GM12865 (cell line): ENCODE measurements around the gene HARS1.
"Not testable (repeated sequence)": the region's sequence is repeated elsewhere in the genome, so short reads cannot be mapped to it uniquely, and the experiment has no call there.

Experiments used
- DNase-seq: peaks from one replicate; pipeline ENCODE4 v3.0.0; 2010; ENCODE audit warnings: low read depth
- H3K4me3 ChIP-seq: 2 replicates; pipeline ENCODE4 v1.5.1; 2011; ENCODE audit warnings: mild to moderate bottlenecking, low read depth, low read length, control low read depth
- TF ChIP-seq, protein P1 (sequence below): IDR thresholded peaks from 2 replicates; pipeline ENCODE4 v1.5.1; 2011; ENCODE audit warnings: low read length, control low read depth, low read depth, inconsistent platforms; ENCODE audit not compliant: insufficient read depth; ENCODE audit errors: missing control alignments

HARS1 gene

DNA sequence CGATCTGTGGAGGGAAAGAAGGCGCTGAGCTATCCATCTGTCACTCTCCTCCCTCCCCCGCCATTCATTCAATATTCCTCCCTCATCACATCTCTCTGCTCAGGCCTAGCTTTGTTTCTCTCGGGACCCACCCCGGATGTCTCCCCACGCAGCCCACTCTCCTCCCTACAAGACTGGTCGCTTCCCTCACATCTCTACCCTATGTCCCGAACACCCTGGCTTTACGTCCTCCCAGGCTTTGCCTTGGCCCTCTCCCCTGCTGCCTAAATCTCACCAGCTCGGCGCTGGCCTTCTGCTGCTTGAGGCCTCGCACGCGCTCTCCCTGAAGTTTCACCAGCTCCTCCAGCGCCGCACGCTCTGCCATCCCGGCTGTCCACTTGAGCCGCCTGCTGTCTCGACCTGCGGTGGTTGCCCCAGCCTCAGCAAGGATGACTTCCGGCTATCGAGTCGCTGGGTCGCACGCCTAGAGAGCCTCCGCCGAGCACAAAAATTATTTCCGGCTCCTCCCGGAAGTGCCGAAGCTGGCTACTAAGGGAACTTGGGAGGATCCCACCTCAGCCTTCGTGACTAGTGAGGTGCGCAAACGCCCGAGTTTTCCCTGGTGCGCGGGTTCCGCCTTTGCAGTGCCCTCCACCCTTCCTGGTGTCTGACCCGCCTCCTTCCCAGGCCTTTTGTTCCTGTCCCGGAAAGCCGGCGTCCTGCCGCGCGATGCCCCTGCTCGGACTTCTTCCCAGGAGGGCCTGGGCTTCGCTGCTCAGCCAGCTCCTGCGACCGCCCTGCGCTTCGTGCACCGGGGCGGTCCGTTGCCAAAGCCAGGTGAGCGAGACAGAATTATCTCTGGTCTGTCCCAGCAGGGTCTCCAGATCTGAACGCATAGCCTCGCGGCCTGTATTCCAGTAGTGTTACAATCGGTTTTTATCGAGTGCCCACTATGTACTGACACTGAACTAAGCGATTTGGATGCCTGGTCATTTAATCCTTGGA lies at the start of gene HARS1, which contains the start of gene HARS2:
Gene HARS1 (minus strand): TSS at position 430 of the 984 bp plus-strand sequence. CDS start 66 bp downstream, at position 364.
Gene HARS2 (plus strand): TSS at position 515 of the 984 bp plus-strand sequence. CDS start 194 bp downstream, at position 709.
- TF ChIP-seq, protein P1, sequence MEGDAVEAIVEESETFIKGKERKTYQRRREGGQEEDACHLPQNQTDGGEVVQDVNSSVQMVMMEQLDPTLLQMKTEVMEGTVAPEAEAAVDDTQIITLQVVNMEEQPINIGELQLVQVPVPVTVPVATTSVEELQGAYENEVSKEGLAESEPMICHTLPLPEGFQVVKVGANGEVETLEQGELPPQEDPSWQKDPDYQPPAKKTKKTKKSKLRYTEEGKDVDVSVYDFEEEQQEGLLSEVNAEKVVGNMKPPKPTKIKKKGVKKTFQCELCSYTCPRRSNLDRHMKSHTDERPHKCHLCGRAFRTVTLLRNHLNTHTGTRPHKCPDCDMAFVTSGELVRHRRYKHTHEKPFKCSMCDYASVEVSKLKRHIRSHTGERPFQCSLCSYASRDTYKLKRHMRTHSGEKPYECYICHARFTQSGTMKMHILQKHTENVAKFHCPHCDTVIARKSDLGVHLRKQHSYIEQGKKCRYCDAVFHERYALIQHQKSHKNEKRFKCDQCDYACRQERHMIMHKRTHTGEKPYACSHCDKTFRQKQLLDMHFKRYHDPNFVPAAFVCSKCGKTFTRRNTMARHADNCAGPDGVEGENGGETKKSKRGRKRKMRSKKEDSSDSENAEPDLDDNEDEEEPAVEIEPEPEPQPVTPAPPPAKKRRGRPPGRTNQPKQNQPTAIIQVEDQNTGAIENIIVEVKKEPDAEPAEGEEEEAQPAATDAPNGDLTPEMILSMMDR = no peak
- H3K4me3 ChIP-seq = peak within 1 kb of the TSS; percentile 69
- peak; percentile 95 for DNase-seq

DNA sequence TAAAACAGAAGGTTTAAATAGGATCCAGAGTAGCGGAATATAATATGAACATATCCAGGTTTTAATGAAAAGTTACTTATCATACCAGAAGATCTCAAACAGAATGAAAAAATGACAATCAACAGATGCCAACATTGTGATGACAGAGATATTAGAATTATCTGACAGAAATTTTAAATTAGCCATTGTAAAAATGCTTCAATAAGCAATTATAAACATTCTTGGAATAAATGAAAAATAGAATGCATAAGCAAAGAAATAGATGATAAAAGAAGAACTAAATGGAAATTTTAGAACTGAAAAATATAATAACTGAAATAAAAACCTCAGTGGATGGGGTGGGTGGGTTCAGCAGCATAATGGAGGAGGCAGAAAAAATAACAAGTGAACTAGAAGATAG lies 46.3 kb upstream of the HARS1 start:
- no peak for DNase-seq
- no peak overlapping the region for H3K4me3 ChIP-seq
- TF ChIP-seq, protein P1 = no peak

GRCh38 chr5:140734354-140734753 lies 43.2 kb upstream of the HARS1 start:
- no peak for DNase-seq
- TF ChIP-seq, protein P1 = peak; percentile 12
- H3K4me3 ChIP-seq = no peak overlapping the region

DNA sequence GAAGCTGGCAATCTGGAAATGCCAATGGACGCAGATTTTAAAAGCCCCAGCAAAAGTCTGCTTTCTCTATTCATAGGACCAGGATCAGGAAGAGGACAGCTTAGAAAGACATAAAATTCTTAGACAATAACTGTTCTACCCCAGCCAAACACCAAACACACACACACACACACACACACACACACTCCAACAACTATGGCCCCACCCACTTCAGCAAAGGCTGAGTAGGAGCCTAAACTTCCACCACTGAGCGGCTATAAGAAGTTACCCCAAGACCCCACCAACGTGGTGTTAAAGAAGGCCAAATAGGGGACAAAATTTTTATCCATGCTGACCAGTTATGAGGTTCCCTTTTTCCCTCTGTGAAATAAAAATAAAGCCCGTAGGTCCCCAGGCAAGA lies 41.9 kb upstream of the HARS1 start:
- TF ChIP-seq, protein P1 = no peak
- DNase-seq = no peak
- H3K4me3 ChIP-seq = no peak overlapping the region

DNA sequence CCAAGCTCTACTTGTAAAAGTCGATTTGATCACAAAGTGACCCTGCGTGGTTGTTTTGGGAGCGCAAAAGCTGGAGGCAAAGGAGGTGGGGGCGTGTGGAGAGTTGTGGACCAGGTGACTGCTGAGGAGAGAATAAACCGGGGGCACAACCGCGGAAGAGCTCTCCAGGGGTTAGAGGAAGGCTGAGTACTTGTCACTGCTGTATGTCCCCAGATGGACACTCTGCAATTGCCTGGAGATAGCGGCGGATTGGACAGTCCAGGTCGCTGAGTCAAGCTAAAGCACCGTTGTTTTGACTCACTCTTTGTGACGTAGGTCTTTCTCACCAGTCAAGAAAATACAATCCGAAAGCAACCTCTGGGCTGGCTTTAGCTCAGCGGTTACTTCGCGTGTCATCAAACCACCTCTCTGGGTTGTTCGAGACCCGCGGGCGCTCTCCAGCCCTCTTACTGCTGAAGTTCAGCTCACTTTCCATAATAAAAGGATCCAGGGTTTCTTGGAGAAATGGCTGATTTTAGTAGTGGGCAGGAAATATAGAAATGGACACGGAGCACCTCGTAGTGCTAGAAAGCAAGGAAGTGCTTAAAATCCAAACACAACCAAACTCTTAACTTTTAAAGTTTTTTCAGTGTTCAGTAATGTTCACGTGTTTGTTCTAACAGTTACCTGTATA lies 34.8 kb upstream of the HARS1 start:
- peak; percentile 94 for DNase-seq
- H3K4me3 ChIP-seq = peak overlapping the region; percentile 78
- TF ChIP-seq, protein P1 = no peak

DNA sequence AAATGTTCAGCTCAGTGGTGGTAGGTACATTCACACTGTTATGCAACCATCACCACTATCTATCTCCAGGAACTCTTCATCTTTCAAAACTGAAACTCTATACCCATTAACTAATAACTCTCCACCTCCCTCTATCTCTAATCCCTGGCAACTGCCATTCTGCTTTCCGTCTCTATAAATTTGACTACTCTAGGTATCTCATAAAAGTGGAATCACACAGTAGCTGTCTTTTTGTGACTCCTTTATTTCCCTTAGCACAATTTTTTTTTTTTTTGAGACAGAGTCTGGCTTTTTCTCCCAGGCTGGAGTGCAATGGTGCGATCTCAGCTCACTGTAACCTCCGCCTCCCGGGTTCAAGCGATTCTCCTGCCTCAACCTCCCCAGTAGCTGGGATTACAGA lies 30.2 kb upstream of the HARS1 start:
- H3K4me3 ChIP-seq = not testable (repeated sequence)

GRCh38 chr5:140720738-140721137 lies 29.6 kb upstream of the HARS1 start:
- DNase-seq, H3K4me3 ChIP-seq: not testable (repeated sequence)

More for the DNA sequence above, 30.2 kb upstream of the HARS1 start:
- DNase-seq = not testable (repeated sequence)
